ENCODE results near the gene NIP7. TPM values are rescaled to one million over a fixed set of nuclear protein-coding genes. Genes with fewer than 3 reads are reported as not detected.
A peak's percentile ranks its signal among the peaks of the same experiment; 100 is the strongest.

Gene NIP7
- total and polyA plus RNA-seq, 2 of the 4 experiments (the other 2 are of a cell fraction), result 14.0 to 28.3 TPM

GRCh38 chr16:69328854-69329316 is 10.7 kb upstream of the NIP7 start:
- CTCF ChIA-PET, result no interaction called here

More at GRCh38 chr16:69328854-69329316, 10.7 kb upstream of the NIP7 start:
- BruUV-seq (replicated peaks), result no TSS peak
- peaks cover 44% of the 10 kb centered on the region for H3K36me3 ChIP-seq (ENCODE audit: control insufficient read depth, insufficient read depth, low read length)
- no peak overlapping the region; the same call in 1 of the 2 replicates for H3K14ac ChIP-seq (replicated peaks; ENCODE audit: low read depth, low read length)
- intact Hi-C loops (cut with micrococcal nuclease) (no loop called here), in situ Hi-C loops (cut with MboI; ENCODE audit: low sequenced_read_pairs) (no loop called here), dilution Hi-C loops (cut with HindIII; ENCODE audit: low sequenced_read_pairs, unreplicated experiment) (no loop called here)
- peak overlapping the region in 1 of 2 experiments; percentile 34; a peak in 1 of 4 replicates for H4K8ac ChIP-seq (ENCODE audit: low read depth in 2 of 2, low read length in 2 of 2)
- H3K18ac ChIP-seq (ENCODE audit: low read depth, low read length), result no peak overlapping the region
- peaks cover 10% of the 10 kb centered on the region for H3K9me1 ChIP-seq (ENCODE audit: insufficient read depth, low read length)
- H3K4me1 ChIP-seq (ENCODE audit: control insufficient read depth, insufficient read depth, low read length), result peaks cover 12% of the 10 kb centered on the region
- TF ChIP-seq BHLHE40 (IDR thresholded peaks at IDR 0.05; ENCODE audit: low read depth, low read length) (peak; percentile 76), USF2 (IDR thresholded peaks at IDR 0.05; ENCODE audit: low read depth, low read length) (no peak), RCOR1 (IDR thresholded peaks at IDR 0.05; ENCODE audit: insufficient replicate concordance, low read length) (peak; percentile 23)
- H3K4me2 ChIP-seq (ENCODE audit: low read depth, low read length), result peak overlapping the region; percentile 91
- peak; percentile 62 for DNase-seq
- no peak overlapping the region for H2BK15ac ChIP-seq (ENCODE audit: low read depth, low read length)
- H3K9ac ChIP-seq (ENCODE audit: low read depth, low read length), result peak overlapping the region; percentile 54; the same call in 1 of the 2 replicates
- H3K56ac ChIP-seq (ENCODE audit: extremely low read depth, insufficient read depth, low read length), result no peak overlapping the region
- no peak overlapping the region for H3K27ac ChIP-seq (ENCODE audit: insufficient read depth, low read length)
- no peak overlapping the region for H2BK20ac ChIP-seq (ENCODE audit: low read depth, low read length)
- no peak overlapping the region for H3K4ac ChIP-seq (ENCODE audit: low read depth, low read length)
- POLR2A ChIA-PET (ENCODE audit: unreplicated experiment), result interaction anchor here (0.6 kb wide), 2 partner anchors 10 to 99 kb away, joined by 5 to 6 read pairs; partner anchors contain the start of genes COG8 and NIP7
- peaks cover 54% of the 10 kb centered on the region for H4K20me1 ChIP-seq (ENCODE audit: insufficient read depth, low read length)
- H3K79me1 ChIP-seq (ENCODE audit: low read depth in 1 of 2, low read length in 2 of 2), result peaks cover 37 to 70% of the 10 kb centered on the region in 2 experiments
- peak overlapping the region; percentile 58 for H3K23ac ChIP-seq (ENCODE audit: low read depth, low read length)
- ATAC-seq (ENCODE audit: low read depth), result no peak
- no peak overlapping the region for H2BK120ac ChIP-seq (ENCODE audit: low read depth, low read length)
- 0 out of 2 replicates have a peak overlapping the region, but pooled peaks have one; percentile 7 for H4K5ac ChIP-seq (ENCODE audit: low read depth, low read length)
- H2AK9ac ChIP-seq (replicated peaks; ENCODE audit: low read depth, low read length, poor library complexity), result peak overlapping the region; percentile 97
- H3K27me3 ChIP-seq (ENCODE audit: control insufficient read depth, insufficient read depth, low read length), result no peaks in the 10 kb centered on the region
- peak overlapping the region; percentile 78; the same call in 1 of the 2 replicates for H3K4me3 ChIP-seq (ENCODE audit: insufficient read depth, low read depth, low read length)
- WGBS, 2 experiments (ENCODE audit: extremely low coverage in 2 of 2, insufficient read length in 1 of 2), result 29% methylated on average over 9 of the region's 10 CpGs; no CpG with 5 or more reads in 1 of the 2 experiments
- H2AFZ ChIP-seq (replicated peaks; ENCODE audit: low read length, poor library complexity), result no peak overlapping the region
- H3K9me3 ChIP-seq (ENCODE audit: control insufficient read depth, insufficient read depth, low read length), result no peaks in the 10 kb centered on the region
- no peak overlapping the region for H2BK5ac ChIP-seq (ENCODE audit: low read depth, low read length, poor library complexity, severe bottlenecking)
- H4K91ac ChIP-seq (ENCODE audit: insufficient read depth, low read depth, low read length), result no peak overlapping the region
- H2AK5ac ChIP-seq (ENCODE audit: low read depth, low read length), result peak overlapping the region; percentile 84; the same call in 1 of the 2 replicates

All from IMR-90 (cell line).